CD4-positive, alpha-beta T cell treated with Interferon gamma for 1 hour (primary cell): ENCODE measurements around the gene ZNF98.

Experiments used
- DNase-seq: peaks from one replicate; pipeline ENCODE4 v3.0.0-alpha.2; 2020

The ZNF98 gene

DNA sequence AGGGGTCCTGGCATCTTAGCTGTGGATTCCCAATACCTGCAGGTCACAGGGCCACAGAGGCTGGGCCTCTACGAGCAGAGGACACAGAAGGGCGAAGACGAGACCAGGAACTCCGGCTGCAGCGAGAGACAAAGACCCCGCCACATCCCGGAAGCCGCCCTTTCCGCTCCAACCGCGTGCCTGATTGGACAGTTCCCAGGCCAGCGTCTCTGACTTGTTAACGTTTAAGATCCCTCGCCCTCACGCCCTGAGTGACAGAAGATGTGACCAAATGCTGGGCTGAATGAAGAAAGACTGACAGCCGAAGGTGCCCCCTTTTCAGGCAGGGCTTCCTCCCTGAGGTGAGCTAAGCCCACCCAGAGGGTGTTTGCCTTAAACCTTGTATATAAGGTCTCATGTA lies at the start of gene ZNF98:
Gene ZNF98 (minus strand): TSS at position 136 of the 400 bp plus-strand sequence. CDS start 122 bp downstream, at position 14.
- no peak for DNase-seq

- no peak for DNase-seq
These were observed 24.5 kb upstream of the ZNF98 start for GRCh38 chr19:22446605-22447004.

DNA sequence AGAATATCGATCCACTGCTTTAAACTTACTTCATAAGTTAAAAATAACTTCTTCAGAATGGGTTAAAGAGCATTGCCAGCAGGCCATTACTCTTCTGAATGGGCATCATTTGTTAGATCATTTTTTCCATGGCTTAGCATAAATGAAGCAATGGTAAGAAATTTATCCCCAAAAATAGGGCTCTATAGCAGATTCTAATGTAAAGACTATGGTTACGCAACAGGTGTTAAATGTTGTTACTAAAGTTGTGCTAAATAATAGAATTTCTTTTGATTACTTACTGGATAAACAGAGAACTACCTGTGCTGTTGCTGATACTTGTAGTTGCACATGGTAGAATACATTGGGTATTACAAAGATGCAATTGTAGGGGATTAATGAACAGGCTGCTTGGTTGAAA lies 15.9 kb upstream of the ZNF98 start:
- DNase-seq, result no peak

DNA sequence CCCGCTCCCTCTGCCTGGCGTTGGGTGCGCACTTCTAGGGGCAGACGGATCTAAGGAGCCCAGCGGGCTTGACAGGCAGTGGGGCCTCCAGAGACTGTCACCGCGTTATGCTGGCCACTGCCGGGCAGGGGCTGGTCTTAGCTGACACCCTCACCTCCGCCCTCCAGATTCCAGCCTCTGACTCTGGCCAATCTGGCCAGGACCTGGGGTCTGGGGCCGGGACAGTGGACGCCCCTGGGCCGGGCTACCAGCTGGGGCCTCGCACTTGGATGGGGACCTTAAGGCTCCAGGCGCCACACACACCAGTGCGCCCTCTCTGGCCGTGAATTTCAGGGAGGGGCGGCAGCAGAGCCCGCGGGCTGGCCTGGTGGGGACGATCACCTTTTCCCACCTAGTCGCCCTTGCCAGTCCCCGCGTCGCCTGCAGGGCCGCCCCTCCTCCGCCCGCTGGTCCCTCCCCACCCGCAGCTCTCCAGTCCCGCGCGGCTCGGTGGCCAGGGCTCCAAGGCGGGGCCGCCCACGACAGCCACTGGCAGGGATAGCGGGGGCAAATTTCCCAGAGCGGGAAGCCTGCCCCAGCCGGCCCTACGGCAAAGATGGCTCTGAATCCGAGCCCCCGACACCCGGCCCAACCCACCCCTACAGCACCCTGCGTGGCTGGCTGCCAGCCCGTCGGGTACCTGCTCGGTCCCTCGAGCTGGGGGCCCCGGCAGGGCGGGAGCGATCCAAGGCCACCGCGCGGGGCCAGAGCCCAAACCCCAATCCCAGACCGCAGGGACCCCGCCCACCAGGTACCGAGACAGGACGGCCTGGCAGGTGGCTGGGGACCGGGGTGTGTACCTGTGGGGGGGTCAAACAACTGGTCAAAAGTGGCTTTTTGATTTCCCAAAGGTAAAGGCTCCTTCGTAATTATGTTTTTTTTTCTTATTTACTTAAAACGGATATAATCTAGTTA lies 6.1 kb upstream of the ZNF98 start:
- DNase-seq, result no peak

- DNase-seq, result no peak
These were observed 5.4 kb upstream of the ZNF98 start for GRCh38 chr19:22427547-22427946.

DNA sequence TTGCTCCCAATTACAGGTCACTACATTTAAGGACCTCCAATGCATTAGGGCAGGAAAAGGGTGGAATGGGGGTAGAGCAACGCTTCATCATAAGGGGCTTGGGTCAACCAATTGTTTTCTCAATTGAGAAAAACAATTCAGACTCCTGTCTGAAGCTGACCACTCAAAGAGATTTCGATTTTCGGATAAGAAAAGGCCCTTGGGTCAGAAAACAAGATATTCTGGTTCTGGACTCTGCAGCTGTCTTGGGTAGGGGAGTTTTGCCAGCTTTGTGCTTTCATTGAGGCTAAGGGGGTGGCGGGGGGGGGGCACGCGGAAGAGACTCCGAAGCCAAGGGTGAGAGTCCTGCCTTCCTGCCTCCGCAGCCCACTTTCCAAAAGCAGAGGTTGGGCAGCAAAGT lies 4.8 kb upstream of the ZNF98 start:
- DNase-seq, result no peak

DNA sequence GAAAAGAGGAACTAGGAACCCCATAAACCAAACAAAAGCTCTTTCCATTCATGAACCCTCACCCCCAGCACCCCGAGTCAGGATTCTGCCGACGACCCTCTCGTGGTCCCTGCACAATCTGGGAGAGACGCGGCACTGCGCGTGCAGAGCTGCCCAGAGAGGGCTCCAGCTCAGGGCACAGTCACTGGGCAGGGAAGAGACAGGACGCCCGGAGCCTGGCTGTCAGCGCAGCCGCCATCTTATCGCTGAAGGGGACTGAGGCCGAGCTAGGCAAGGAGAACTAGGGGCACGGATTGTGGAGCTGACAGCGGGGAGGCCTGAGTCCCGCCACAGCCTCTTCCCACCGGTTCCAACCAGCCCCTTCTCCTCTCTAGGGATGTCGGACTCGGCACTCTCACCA lies 349 bp downstream of the ZNF98 start:
- DNase-seq, result no peak

DNA sequence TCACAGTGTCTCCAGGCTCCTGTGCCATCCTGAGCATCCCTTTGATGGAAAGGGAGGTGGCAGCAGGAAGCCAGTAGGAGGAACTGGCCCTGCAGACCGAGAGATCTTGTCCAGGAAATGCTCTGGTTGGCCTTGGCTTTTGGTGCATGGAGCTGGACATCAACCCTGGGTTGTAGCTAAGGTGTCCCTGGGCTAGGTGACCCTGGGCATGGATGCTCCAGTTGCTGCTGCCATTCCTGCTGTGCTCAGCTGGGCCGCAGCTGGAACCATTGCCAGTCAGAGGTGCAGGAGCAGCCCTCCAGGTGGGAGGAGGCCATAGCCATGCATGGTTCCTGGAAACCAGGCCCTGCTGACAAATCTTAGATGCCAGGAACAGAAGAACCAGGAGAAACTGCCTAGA lies 67.5 kb downstream of the ZNF98 start:
- no peak for DNase-seq
